GM19463 (cell line): Measurements from ENCODE around the gene CTDSPL2.
"Not testable (repeated sequence)": the region's sequence is repeated elsewhere in the genome, so short reads cannot be mapped to it uniquely, and the experiment has no call there.

Source experiments
- ATAC-seq: cut with Tn5 transposase; IDR thresholded peaks from one replicate; pipeline ENCODE4 v1.9.1; 2021; ENCODE audit warnings: mild to moderate bottlenecking, moderate library complexity; ENCODE audit not compliant: unreplicated experiment

The CTDSPL2 gene

DNA sequence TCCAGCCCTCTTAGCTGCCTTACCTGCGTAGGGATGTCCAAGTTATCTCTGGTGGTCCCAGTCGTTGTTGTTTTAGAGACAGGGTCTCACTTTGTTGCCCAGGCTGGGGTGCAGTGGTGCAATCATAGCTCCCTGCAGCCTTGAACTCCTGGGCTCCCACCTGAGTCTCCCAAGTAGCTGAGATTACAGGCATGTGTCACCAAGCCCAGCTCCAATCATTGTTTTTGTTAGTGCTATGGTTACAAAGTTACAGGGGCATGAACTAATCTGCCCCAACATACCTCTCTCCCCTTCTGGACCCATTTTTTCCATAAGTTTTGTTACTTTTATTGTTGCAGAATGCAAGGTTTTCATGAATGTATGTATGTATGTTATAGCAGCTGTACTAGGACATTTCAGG lies 54.7 kb downstream of the CTDSPL2 start:
- ATAC-seq = no peak

DNA sequence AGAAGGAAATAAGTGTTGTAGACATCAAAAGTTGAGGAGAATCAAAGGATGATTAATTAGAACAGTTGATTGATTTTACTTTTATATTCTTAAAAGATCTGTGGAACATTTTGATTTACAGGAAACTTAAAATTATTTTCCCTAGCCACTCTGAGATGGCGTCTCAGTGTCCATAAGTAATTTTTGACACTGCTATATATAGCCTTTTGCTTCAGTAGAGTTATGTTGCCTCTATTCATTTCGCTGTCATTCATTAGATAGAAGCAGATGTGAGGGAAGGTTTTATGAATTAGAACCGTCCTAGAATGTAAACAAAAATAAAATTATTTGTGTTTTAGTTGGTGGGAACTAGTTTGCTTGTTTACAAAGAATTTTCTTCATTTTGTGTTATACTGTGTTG lies 58.5 kb downstream of the CTDSPL2 start:
- no peak for ATAC-seq

DNA sequence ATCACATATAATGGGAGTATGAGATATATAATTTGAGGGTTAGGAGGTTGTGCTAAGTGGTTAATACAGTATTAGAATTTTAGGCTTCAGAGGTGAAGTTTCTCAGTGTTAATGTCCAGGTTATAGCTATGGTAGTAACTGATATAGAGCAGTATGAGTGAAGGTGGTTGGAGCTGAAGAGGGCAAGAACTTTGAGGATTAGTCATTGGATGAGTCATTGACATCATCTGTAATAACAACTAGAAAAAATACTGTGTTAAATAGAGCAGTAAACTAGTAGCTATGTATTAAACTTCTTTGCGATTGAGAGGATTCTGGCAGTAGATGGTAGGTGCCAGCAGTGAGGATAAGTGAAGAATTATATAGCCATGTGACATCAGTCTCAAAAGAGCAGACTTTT lies 62.0 kb downstream of the CTDSPL2 start:
- peak; percentile 75 for ATAC-seq

DNA sequence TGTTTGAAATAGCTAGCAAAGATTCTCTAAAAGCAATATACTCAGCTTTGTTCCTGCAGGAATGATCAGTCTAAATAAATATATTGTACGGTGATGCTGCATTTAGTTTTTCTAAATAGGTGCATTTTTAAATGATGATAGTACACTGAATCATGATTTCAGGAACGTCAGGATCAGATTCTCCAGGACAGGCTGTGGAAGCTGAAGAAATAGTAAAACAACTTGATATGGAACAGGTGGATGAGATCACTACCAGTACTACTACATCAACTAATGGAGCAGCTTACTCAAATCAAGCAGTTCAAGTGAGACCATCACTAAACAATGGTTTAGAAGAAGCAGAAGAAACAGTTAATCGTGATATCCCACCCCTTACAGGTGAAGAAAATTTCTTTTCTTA lies 63.2 kb downstream of the CTDSPL2 start:
- no peak for ATAC-seq

DNA sequence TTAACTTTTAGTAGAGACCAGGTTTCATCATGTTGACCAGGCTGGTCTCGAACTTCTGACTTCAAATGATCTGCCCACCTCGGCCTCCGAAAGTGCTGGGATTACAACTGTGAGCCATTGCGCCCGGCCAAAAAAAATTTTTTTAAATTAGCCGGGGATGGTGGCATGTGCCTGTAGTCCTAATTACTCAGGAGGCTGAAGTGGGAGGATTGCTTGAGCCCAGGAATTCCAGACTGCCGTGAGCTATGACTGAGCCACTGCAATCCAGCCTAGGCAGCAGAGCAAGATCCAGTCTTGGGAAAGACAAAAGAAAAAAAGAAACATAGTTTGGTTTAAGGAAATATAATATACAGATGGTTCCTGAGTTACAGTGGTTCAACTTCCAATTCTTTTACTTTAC lies 64.6 kb downstream of the CTDSPL2 start:
- ATAC-seq = no peak

DNA sequence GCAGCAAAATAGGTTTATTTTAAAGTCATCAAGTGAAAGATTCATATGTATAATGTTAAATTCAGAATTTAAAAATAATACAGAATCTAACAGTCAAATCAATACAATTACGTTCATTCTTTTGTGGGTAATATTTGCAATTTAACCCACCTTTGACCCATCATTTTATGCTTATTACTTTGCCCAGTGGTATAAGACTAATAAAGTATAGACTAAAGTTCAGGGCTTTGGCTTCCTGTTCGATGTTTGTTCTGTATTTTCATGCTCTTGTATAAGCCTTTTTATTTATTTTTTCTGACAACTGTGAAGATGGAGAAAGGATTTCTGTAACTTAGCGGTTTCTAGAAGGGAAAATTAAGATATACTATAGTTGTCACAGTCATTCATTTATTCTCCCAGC lies 65.2 kb downstream of the CTDSPL2 start:
- ATAC-seq = no peak

DNA sequence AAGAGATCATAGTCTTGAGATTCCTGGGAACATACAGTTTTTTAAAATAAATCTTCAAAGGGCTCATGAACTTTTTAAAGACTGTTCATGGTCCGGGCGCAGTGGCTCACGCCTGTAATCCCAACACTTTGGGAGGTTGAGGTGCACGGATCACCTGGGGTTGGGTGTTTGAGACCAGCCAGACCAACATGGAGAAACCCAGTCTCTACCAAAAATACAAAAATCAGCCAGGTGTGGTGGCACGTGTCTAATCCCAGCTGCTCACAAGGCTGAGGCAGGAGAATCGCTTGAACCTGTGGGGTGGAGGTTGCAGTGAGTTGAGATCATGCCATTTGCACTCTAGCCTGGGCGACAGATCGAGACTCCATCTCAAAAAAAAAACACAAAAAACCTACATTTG lies 68.1 kb downstream of the CTDSPL2 start:
- ATAC-seq = no peak

DNA sequence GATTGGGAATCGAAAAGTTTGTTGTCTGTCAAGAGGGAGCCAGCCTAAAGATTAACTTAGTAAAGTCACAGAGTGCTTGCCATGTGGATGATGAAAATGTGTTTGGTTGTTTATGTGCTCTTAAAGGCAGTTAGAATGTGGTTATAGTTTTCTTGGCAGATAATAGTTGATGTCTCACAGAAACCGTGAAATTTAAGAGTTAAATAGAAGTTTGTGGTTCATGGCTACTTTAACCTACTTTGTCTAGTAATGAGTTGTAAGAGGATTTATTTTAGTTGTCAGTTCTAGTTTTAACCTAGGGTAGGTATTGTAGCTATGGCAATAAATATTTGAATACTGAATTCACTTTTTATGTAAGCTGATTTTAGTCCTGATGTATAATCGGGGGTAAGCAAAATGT lies 73.1 kb downstream of the CTDSPL2 start:
- peak; percentile 47 for ATAC-seq

DNA sequence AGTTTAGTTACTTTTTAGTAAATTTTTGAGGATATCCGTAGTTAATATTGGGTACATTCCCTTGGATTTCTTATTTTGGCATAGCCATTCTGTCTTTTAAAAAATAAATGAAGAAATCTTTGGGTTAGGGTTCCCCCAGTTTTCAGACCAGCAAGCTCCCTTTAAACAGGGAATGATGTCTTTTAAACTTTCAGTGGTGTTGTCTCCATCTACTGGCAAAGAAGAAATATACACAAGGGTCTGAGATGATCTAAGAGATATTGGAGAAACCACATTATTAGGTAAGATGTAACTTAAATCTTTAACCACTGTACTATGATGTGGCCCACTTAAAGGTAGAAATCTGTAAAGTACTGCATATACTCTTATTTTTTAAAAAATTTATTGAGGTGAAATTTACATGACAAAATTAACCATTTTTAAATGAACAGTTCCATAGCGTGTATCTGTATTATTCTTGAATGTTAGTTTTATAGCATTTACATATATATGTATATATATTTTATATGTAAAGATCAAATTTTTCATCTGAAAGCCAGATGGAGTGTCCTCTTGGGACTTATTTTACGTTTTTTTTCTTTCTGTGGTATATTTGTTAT lies 74.4 kb downstream of the CTDSPL2 start:
- no peak for ATAC-seq

DNA sequence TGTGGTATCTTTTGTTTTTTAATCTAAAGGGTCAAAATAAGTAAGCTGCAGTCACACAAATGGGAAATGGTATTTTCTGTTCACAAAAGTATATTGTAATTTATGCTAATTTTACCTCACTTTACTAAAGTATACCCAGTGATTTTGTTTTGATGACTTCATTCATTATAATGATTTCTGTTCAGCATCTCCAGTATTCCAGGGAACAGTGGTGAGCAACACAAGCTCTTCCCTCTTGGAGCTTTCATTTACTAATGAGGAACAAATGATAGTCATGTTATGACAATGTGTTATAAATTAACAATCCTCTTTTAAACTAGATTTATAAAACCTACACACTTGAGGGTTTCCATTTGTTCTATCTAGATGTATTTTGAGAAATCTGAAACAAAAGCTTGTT lies 89.0 kb downstream of the CTDSPL2 start:
- no peak for ATAC-seq

DNA sequence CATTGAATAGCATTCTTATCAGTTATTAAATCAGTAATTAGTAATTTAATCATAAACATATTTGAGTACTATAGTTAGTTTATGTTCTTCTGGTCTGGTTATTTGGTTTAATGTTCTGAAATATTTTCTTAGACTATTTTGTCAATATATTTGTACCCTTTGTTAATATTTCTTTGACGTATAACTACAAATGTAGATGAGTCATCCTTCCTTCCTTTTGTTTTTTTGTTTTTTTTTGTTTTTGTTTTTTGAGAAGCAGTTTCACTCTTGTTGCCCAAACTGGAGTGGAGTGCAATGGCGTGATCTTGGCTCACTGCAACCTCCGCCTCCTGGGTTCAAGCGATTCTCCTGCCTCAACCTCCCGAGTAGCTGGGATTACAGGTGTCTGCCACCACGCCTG lies 92.1 kb downstream of the CTDSPL2 start:
- no peak for ATAC-seq

DNA sequence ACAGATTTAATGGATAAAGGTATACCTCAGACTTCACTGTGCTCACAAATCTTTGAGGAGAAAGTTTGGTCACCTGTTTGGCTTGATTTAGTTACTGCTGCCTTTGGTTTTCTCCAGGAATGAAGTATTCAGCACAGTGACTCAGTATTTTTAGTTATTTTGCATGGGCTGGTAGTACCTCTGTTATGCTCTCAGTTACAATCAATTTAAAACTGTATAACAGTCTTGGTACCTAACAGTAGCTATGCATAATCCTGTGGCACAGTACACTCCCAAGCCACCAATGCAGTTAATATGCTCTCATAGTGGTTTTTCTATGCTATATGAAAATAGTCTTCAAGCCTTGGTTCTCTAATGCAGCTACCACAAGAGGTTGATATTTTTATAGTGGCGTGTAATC lies 97.6 kb downstream of the CTDSPL2 start:
- no peak for ATAC-seq

DNA sequence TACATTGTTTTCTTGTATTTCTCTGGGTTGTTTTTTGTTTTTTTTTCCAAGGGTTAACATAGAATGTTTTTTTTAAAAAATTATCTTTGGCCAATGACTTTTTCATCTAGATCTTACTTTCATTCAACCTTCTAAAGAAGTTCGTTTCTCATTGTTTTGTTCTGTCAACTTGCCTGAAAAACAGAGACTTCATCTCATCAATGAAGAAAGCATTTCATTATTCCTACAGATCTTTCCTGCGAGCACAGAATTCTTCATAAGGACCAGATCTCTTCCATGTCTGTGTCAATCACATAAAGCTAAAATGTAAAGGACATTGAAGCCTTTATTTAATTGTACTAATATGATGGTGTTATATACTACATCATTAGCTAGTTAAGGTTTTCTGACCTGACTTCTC lies 99.8 kb downstream of the CTDSPL2 start:
- no peak for ATAC-seq

DNA sequence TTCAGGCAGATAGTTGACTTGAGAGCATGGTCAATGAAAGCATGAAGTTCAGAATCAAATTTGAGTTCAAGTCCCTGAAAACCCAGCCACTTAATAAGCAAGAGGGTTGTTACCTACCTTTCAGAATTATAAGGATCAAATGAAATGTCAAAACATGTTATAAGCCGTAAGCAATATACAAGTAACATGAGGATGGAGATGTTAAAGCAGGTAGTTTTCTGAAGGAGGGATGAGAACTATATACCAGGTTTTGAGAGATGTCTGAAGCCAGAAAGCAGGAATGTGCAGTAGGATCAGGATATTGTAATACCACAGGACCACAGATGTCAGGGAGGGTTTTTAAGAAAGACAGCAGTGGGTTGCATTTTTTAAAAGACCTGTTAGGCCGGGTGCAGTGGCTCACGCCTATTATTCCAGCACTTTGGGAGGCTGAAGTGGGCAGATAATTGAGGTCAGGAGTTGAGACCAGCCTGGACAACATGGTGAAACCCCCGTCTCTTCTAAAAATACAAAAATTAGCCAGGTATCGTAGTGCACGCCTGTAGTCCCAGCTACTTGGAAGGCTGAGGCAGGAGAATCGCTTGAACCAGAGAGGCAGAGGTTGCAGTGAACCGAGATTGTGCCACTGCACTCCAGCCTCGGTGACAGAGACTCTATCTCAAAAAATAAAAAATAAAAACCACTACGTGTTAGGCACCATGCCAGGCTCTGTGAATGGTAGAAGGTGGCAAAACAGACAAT lies 102.6 kb downstream of the CTDSPL2 start:
- ATAC-seq = no peak

DNA sequence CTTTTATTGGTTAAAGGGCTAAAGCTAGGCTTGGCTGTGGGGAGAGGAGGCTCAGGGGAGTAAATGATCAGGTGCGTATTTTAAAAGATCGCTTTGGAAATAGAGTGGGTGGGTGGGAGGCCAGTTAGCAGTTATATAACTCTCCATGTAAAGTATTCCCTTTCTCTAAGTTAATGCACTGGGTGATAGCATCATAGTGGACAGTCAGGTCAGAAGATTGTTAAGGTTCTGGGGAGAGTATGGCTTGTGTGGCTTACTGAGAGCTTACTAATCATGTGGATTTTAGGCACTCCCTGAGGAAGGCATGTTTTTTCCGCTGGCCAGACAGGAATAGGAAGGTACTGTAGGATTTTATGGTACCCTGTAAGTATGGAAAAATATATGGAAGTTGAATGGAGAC lies 103.2 kb downstream of the CTDSPL2 start:
- ATAC-seq = no peak

DNA sequence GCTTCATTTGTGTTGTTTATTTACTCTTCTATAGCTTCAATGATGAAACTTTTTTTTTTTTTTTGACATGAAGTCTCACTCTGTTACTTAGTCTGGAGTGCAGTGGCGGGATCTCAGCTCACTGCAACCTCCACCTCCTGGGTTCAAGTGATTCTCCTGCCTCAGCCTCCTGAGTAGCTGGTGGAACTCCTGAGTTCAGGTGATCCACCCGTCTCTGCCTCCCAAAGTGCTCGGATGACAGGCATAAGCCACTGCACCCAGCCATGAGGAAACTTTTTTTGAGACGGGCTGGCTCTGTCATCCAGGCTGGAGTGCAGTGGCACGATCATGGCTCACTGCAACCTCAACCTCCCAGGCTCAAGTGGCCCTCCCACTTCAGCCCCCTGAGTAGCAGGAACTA lies 104.8 kb downstream of the CTDSPL2 start:
- not testable (repeated sequence) for ATAC-seq

DNA sequence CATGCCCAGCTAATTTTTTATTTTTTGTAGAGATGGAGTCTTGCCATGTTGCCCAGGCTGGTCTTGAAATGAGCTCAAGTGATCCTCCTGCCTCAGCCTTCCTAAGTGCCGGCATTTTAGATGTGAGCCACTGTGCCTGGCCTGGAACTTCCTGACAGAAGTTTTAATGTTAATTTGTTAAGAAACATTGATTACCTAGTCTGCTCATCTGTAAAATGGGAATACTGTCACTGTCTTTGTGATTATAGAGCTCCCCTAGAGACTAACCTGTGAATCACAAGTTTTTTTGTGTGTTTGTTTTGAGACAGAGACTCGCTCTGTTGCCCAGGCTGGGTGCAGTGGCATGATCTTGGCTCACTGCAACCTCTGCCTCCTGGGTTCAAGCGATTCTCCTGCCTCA lies 105.3 kb downstream of the CTDSPL2 start:
- no peak for ATAC-seq

DNA sequence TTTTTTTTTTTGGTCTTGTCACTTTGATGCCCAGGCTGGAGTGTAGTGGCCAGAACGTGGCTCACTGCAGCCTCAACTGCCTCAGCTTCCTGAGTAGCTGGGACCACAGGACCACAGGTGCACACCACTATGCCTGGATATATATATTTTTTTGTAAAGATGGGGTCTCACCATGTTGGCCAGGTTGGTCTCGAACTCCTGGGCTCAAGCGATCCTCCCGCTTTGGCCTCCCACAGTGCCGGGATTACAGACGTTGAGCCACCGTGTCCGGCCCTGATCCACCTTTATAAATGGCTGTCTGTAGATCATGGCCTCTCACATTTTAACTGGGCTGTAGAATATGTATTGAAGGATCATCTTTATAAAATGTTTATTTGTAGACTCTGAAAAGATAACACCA lies 107.7 kb downstream of the CTDSPL2 start:
- no peak for ATAC-seq

DNA sequence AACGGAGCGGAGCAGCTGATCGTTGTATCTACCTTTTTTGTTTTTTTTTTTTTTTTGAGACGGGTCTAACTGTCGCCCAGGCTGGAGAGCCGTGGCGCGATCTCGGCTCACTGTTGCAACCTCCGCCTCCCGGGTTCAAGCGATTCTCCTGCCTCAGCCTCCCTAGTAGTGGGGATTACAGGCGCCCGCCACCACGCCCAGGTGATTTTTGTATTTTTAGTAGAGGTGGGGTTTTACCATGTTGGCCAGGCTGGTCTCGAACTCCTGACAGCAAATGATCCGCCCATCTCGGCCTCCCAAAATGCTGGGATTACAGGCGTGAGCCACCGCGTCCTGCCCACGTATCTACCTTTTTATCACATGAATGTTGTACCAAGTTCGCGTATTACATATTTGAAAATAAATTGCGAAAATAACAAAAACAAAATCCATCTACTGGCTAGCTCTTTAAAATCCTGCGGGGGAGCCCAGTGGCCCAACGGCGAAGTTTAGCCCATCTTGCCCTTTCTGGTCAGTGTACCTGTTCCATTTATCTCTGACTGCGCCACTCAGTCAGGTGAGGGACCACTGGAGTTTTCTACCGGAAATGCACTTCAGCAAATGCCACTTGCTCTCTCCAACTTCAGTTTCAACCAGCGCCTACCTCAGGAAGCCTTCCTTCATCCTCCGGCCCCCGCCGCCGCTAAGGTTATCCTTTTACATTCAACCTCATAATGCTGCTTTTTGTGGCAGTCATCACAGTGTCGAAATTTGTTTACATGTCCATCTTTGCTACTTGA lies 108.3 kb downstream of the CTDSPL2 start:
- ATAC-seq = no peak

DNA sequence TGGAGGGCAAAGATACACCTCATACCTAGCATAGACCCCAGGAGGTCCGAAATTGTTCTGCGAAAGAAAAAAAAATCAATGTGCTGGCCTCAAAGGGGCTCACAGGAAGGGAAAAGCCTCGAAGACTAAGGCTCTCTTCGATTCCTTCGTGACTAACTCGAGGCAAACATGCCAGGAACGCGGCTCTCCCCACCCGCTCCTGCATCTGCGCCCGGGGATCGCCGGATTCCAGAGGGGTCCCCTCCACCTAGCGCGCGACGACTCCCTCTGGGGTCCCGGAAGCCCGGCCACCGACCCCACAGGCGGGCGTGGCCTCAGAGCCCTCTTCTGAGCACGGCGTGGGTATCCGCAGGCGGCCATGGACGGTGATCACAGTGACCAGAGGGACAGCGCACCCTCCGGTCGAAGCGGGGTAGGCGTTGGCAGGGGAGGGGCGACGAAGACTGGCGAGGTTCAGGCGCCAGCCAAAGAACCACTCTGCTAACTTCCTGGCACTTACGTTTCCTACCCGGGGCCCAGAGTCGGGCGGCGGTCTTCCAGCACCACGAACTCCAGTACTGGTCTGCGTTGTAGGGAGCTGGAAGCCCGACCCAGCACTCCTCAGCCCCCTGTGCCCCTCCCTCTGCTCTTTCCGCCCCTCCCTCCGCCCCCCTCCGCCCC lies 109.0 kb downstream of the CTDSPL2 start:
- peak; percentile 57 for ATAC-seq

DNA sequence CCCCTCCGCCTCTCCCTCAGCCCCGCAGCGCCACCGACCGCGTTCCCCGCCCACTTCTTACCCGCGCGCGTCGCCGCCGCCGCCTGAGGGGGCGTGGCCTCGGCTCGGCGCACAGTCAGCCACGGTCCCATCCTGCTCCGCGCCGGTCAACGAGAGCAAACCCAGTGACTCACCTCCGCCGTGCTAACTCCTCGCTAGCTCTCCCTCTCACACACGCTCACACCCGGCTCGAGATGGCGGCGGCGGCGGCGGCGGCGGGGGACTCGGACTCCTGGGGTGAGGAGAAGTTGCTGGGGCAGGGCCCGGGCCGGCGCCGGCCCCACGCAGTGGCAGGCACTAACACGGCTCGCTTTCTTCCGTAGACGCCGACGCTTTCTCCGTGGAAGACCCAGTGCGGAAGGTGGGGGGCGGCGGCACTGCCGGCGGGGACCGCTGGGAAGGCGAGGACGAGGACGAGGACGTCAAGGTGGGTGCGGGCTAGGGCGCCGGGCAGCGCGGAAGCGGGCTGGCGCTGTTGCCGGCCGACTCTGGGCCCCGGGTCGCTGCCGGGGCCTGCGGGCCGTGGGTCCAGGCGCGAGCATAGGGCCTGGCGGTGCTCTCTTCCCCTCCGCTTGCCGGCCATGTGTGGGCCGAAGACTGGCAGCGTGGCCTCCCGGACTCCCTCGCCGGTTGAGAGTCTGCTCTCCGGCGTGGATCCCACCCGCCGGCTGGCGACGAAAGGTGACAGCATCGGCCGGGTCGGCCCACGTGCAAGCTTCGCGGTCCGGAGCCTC lies 109.7 kb downstream of the CTDSPL2 start, which contains the start of gene EIF3J:
Gene EIF3J (plus strand): TSS at position 186 of the 773 bp plus-strand sequence. CDS start 48 bp downstream, at position 234.
- ATAC-seq = peak; percentile 85
